Measurements from ENCODE around the gene TSHZ2. TPM values are rescaled to one million over a fixed set of nuclear protein-coding genes. Genes with fewer than 3 reads are reported as not detected.

Gene TSHZ2
- total and polyA plus RNA-seq, 9 of the 15 experiments (the other 6 are each of a cell fraction or from before 2014, with no cell fraction given), result 0.03 to 0.20 (median 0.05) TPM; not detected in 4

- TF ChIP-seq REST (IDR thresholded peaks at IDR 0.05; ENCODE audit: borderline replicate concordance) (peak; percentile 59), REST (CRISPR knock-in tag; IDR thresholded peaks at IDR 0.05; ENCODE audit: low read depth) (no peak), ZBTB40 (IDR thresholded peaks at IDR 0.05) (0 out of 2 replicates have a peak, but pooled peaks have one; percentile 16), ZBTB40 (CRISPR knock-in tag; IDR thresholded peaks at IDR 0.05) (no peak), SLC30A9 (CRISPR knock-in tag; IDR thresholded peaks at IDR 0.05) (no peak), RAD21 (CRISPR knock-in tag; conservative IDR thresholded peaks at IDR 0.05 in 1 of 2, IDR thresholded peaks at IDR 0.05 in 1 of 2) (peak in 1 of 2 experiments; percentile 52; a peak in 3 of 4 replicates), SRSF3 (IDR thresholded peaks at IDR 0.05; ENCODE audit: insufficient read depth, low read length) (no peak), THRA (IDR thresholded peaks at IDR 0.05) (no peak)
These were observed 223.9 kb downstream of the TSHZ2 start (continued) for GRCh38 chr20:53195876-53196610.
